Tibial artery (tissue), 4 donors: Measurements from ENCODE around the gene RNF7.
A peak's percentile ranks its signal among the peaks of the same experiment; 100 is the strongest.
"Not testable (repeated sequence)": the region's sequence is repeated elsewhere in the genome, so short reads cannot be mapped to it uniquely, and the experiment has no call there.

Experiments used
- DNase-seq, 2 donors: peaks; one replicate each; pipeline ENCODE4 v3.0.0-alpha.2; 2019
- H3K27ac ChIP-seq, 2 donors: fragments of 200-600 bp; sonication (generic) in 1 of 2; 1 replicate in 1 of 2; 2 replicates in 1 of 2; pipeline ENCODE4 v1.5.1; 2018 to 2019; ENCODE audit warnings: mild to moderate bottlenecking in 1 of 2
- H3K27me3 ChIP-seq, 2 donors: fragments of 200-600 bp; sonication (generic) in 1 of 2; one replicate each; pipeline versions ENCODE4 v1.5.1 to v1.6.0; 2016 to 2019
- H3K36me3 ChIP-seq, 3 donors: fragments of 200-600 bp; sonication (generic) in 2 of 3; one replicate each; pipeline ENCODE4 v1.5.1; 2016 to 2019; ENCODE audit warnings: mild to moderate bottlenecking in 2 of 3
- H3K4me1 ChIP-seq, 4 donors: fragments of 200-600 bp; sonication (generic) in 2 of 4; 1 replicate in 3 of 4; 2 replicates in 1 of 4; pipeline ENCODE4 v1.5.1; 2016 to 2019
- H3K4me3 ChIP-seq, 2 donors: fragments of 200-600 bp; sonication (generic) in 1 of 2; 1 replicate in 1 of 2; 2 replicates in 1 of 2; pipeline ENCODE4 v1.5.1; 2018 to 2019; ENCODE audit warnings: mild to moderate bottlenecking in 2 of 2
- H3K9me3 ChIP-seq, 3 donors: fragments of 200-600 bp; sonication (generic) in 1 of 3; one replicate each; pipeline ENCODE4 v1.5.1; 2016 to 2019
- intact Hi-C: fragments of 100-400 bp; cut with DNase I; formaldehyde crosslinking; loops from one replicate; pipeline ENCODE4 v1.15.0; 2023; ENCODE audit warnings: low total_unique reads
- TF ChIP-seq, protein P1 (sequence below), 2 experiments: fragments of 200-600 bp in 1 of 2; fragments of 450-650 bp in 1 of 2; IDR thresholded peaks; one replicate each; pipeline ENCODE4 v1.5.1; 2017 to 2019; ENCODE audit warnings: antibody characterized with exemption in 2 of 2, mild to moderate bottlenecking in 1 of 2, moderate library complexity in 1 of 2

RNF7 gene

DNA sequence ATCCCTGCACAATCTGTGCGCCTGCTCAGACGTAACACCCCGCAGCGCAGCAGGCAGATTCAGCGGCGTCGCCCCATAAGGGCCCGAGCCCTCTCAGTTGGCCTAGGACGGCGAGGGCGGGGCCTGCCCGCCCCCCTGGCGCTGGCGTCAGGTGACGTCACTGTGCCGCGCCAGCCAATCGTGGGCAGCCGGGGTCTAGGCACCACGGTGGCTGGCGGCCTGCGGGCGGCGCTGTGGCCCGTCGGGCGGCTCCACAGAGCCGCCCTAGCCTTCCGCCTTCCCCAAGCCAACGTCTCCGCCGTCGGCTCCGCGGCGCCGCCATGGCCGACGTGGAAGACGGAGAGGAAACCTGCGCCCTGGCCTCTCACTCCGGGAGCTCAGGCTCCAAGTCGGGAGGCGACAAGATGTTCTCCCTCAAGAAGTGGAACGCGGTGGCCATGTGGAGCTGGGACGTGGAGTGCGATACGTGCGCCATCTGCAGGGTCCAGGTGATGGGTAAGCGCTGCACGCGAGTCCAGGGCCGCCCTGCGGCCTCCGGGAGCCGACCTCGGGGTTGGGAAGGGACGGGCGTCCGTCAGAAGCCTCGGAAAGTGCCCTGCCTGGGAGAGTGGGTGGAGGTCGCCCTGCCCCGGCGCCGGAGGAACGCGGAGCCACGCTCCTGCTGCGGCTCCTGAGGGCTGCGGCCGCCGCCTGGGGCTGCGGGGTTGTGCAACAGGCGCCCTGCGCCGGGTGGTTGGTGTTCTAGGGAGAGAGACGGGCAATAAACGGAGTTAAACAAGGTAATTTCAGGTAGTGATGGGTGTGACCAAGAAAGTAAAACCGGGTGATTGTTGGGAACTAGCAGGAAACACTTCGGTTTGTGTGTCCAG, at the start of gene RNF7:
RNF7 (plus strand) TSS at position 277 of the 869 bp plus-strand sequence; CDS start at position 321, 44 bp downstream.
- Histone ChIP-seq H3K4me1 (peaks cover 0 to 37% (median 25%) of the 10 kb centered on the region in 4 donors), H3K27me3 (no peaks in the 10 kb centered on the region), H3K36me3 (no peaks in the 10 kb centered on the region), H3K27ac (peak within 1 kb of the TSS; percentile 95 to 96), H3K4me3 (peak within 1 kb of the TSS; percentile 76 to 88), H3K9me3 (no peaks in the 10 kb centered on the region)
- peak; percentile 92 to 97 for DNase-seq
- TF ChIP-seq, protein P1, sequence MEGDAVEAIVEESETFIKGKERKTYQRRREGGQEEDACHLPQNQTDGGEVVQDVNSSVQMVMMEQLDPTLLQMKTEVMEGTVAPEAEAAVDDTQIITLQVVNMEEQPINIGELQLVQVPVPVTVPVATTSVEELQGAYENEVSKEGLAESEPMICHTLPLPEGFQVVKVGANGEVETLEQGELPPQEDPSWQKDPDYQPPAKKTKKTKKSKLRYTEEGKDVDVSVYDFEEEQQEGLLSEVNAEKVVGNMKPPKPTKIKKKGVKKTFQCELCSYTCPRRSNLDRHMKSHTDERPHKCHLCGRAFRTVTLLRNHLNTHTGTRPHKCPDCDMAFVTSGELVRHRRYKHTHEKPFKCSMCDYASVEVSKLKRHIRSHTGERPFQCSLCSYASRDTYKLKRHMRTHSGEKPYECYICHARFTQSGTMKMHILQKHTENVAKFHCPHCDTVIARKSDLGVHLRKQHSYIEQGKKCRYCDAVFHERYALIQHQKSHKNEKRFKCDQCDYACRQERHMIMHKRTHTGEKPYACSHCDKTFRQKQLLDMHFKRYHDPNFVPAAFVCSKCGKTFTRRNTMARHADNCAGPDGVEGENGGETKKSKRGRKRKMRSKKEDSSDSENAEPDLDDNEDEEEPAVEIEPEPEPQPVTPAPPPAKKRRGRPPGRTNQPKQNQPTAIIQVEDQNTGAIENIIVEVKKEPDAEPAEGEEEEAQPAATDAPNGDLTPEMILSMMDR (IDR thresholded peaks at IDR 0.05), result peak; percentile 86 to 90
- intact Hi-C loops, result loop anchor here (5.0 to 10.0 kb wide), 3 partner anchors 83 to 173 kb away; partner anchors contain the start of gene ATP1B3

DNA sequence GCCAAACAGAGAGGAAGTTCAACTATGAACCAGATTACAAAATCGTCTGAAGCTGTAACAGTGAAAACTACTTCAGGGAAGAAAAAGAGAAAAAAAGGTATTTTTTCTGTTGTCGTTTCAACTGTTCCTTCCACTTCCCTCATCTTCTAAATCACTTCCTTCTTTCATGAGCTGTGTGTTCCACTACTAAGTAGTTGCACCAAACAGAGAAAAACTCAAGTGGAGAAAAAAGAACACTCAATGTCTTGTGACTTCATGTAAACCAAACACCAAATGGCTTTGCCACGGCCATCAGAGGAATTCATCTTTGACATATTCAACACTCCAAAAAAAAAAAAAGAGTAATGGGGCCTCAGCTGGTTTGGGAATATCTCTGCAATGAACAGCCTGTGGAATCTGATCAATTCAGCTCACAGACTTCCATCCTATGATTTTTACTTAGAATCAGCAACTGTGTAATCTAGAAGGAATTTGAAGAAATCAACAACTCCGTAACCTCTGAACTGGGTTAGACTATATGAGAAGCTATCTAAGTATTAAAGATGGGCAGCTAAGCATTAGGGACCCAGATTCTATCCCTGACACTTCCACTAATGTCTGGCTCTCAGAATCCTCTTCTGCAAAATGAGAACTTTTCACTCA, 47.5 kb upstream of the RNF7 start:
- no peaks in the 10 kb centered on the region for H3K27me3 ChIP-seq
- TF ChIP-seq, protein P1 (IDR thresholded peaks at IDR 0.05), result no peak
- H3K4me1 ChIP-seq, result peaks cover 0 to 9% (median 2%) of the 10 kb centered on the region in 4 donors
- DNase-seq, result no peak
- H3K27ac ChIP-seq, result no peak overlapping the region
- no peak overlapping the region for H3K4me3 ChIP-seq
- intact Hi-C loops, result no loop called here
- no peaks in the 10 kb centered on the region for H3K36me3 ChIP-seq
- no peaks in the 10 kb centered on the region for H3K9me3 ChIP-seq

DNA sequence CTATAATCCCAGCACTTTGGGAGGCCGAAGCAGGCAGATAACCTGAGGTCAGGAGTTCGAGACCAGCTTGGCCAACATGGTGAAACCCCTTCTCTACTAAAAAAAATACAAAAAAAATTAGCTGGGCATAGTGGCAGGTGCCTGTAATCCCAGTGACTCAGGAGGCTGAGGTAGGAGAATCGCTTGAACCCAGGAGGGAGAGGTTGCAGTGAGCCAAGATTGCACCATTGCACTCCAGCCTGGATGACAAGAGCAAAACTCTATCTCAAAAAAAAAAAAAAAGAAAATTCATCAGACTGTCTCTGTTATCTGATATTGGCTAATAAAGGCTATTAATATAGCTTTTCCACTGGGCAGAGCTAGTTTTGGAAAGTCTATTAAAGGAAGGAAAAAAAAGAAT, 46.6 kb upstream of the RNF7 start:
- DNase-seq, H3K9me3 ChIP-seq, H3K36me3 ChIP-seq, H3K27me3 ChIP-seq, H3K4me3 ChIP-seq, intact Hi-C loops, H3K4me1 ChIP-seq, H3K27ac ChIP-seq: not testable (repeated sequence)

GRCh38 chr3:141692973-141693372, 45.1 kb upstream of the RNF7 start:
- H3K36me3 ChIP-seq, H3K9me3 ChIP-seq, H3K4me1 ChIP-seq, H3K27me3 ChIP-seq, DNase-seq, H3K27ac ChIP-seq, H3K4me3 ChIP-seq: not testable (repeated sequence)
- intact Hi-C loops, result loop anchor here (2.0 kb wide), 1 partner anchor 38 kb away; no protein-coding TSS in a partner anchor

DNA sequence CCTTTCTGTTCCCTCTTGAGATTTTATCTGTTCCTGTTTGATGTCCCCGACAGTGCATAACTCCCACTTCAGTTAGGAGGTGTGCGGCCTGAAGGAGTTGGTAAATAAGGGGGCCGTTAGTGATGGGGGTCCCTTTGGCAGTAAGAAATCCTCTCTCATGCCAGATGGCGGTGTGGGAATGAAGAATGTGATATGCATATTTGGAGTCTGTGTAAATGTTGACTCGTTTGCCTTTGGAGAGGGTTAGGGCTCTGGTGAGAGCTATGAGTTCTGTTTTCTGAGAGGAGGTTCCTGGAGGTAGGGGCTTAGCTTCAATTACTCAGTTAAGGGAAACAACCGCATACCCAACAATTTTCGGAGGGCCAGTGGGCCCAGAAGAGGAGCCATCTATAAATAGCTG, 38.8 kb upstream of the RNF7 start:
- H3K4me1 ChIP-seq, result peaks cover 0 to 5% (median 0%) of the 10 kb centered on the region in 4 donors
- TF ChIP-seq, protein P1 (IDR thresholded peaks at IDR 0.05), result no peak
- H3K27ac ChIP-seq, result no peak overlapping the region
- DNase-seq, result no peak
- intact Hi-C loops, result no loop called here
- no peaks in the 10 kb centered on the region for H3K36me3 ChIP-seq
- H3K9me3 ChIP-seq, result no peaks in the 10 kb centered on the region
- no peaks in the 10 kb centered on the region for H3K27me3 ChIP-seq
- H3K4me3 ChIP-seq, result no peak overlapping the region

GRCh38 chr3:141699897-141700296, 38.2 kb upstream of the RNF7 start:
- H3K4me1 ChIP-seq, result peaks cover 0 to 5% (median 0%) of the 10 kb centered on the region in 4 donors
- intact Hi-C loops, result no loop called here
- no peak overlapping the region for H3K4me3 ChIP-seq
- H3K9me3 ChIP-seq, result no peaks in the 10 kb centered on the region
- no peak for DNase-seq
- no peak overlapping the region for H3K27ac ChIP-seq
- H3K27me3 ChIP-seq, result no peaks in the 10 kb centered on the region
- no peaks in the 10 kb centered on the region for H3K36me3 ChIP-seq
- TF ChIP-seq, protein P1 (IDR thresholded peaks at IDR 0.05), result no peak

- H3K36me3 ChIP-seq, H3K9me3 ChIP-seq, DNase-seq, H3K4me3 ChIP-seq, intact Hi-C loops, H3K27me3 ChIP-seq, H3K27ac ChIP-seq: not testable (repeated sequence)
- peaks cover 0 to 22% (median 10%) of the 10 kb centered on the region in 4 donors for H3K4me1 ChIP-seq
These were observed 34.7 kb upstream of the RNF7 start for GRCh38 chr3:141703367-141703766.
